ENCODE results near the gene SCN2B.

- TF ChIP-seq CTCF (IDR thresholded peaks at IDR 0.05 in 8 of 11, conservative IDR thresholded peaks at IDR 0.05 in 3 of 11) (no peak), POLR2A (IDR thresholded peaks at IDR 0.05) (no peak)
These were observed 61.4 kb downstream of the SCN2B start for GRCh38 chr11:118115048-118115447.
